ENCODE measurements around the gene AKR1C2.
"Not testable (repeated sequence)": the region's sequence is repeated elsewhere in the genome, so short reads cannot be mapped to it uniquely, and the experiment has no call there.

Gene AKR1C2

GRCh38 chr10:4992564-4992963, 11.1 kb downstream of the AKR1C2 start:
- not testable (repeated sequence) for H3K4me3 ChIP-seq (ENCODE audit: low read length in 2 of 2); H3K4me1 ChIP-seq (ENCODE audit: control insufficient read depth in 2 of 2, insufficient read depth in 2 of 2, low read length in 2 of 2); H3K36me3 ChIP-seq (ENCODE audit: control insufficient read depth in 2 of 2, insufficient read depth in 2 of 2, low read length in 2 of 2); H3K27me3 ChIP-seq (ENCODE audit: control insufficient read depth in 2 of 2, insufficient read depth in 2 of 2, low read length in 2 of 2); H3K27ac ChIP-seq (ENCODE audit: low read depth in 2 of 2, low read length in 2 of 2); H3K9me3 ChIP-seq (ENCODE audit: control insufficient read depth in 2 of 2, low read length in 2 of 2); H3K9ac ChIP-seq (ENCODE audit: low read depth in 1 of 2, low read length in 2 of 2)

- H3K4me1 ChIP-seq (ENCODE audit: control insufficient read depth in 2 of 2, insufficient read depth in 2 of 2, low read length in 2 of 2); H3K27me3 ChIP-seq (ENCODE audit: control insufficient read depth in 2 of 2, insufficient read depth in 2 of 2, low read length in 2 of 2); H3K27ac ChIP-seq (ENCODE audit: low read depth in 2 of 2, low read length in 2 of 2); H3K4me3 ChIP-seq (ENCODE audit: low read length in 2 of 2); H3K36me3 ChIP-seq (ENCODE audit: control insufficient read depth in 2 of 2, insufficient read depth in 2 of 2, low read length in 2 of 2); H3K9ac ChIP-seq (ENCODE audit: low read depth in 1 of 2, low read length in 2 of 2); H3K9me3 ChIP-seq (ENCODE audit: control insufficient read depth in 2 of 2, low read length in 2 of 2): not testable (repeated sequence)
Observed at GRCh38 chr10:4991463-4991862, 12.2 kb downstream of the AKR1C2 start.

GRCh38 chr10:4990217-4990616, 13.4 kb downstream of the AKR1C2 start:
- Histone ChIP-seq H3K4me3 (ENCODE audit: low read length in 2 of 2) (no peak overlapping the region), H3K27ac (ENCODE audit: low read depth in 2 of 2, low read length in 2 of 2) (no peak overlapping the region), H3K4me1 (ENCODE audit: control insufficient read depth in 2 of 2, insufficient read depth in 2 of 2, low read length in 2 of 2) (no peaks in the 10 kb centered on the region), H3K9ac (ENCODE audit: low read depth in 1 of 2, low read length in 2 of 2) (no peak overlapping the region), H3K9me3 (ENCODE audit: control insufficient read depth in 2 of 2, low read length in 2 of 2) (no peaks in the 10 kb centered on the region), H3K27me3 (ENCODE audit: control insufficient read depth in 2 of 2, insufficient read depth in 2 of 2, low read length in 2 of 2) (no peaks in the 10 kb centered on the region), H3K36me3 (ENCODE audit: control insufficient read depth in 2 of 2, insufficient read depth in 2 of 2, low read length in 2 of 2) (no peaks in the 10 kb centered on the region)

GRCh38 chr10:4988000-4988641, 15.5 kb downstream of the AKR1C2 start:
- not testable (repeated sequence) for H3K27me3 ChIP-seq (ENCODE audit: control insufficient read depth in 2 of 2, insufficient read depth in 2 of 2, low read length in 2 of 2); H3K4me3 ChIP-seq (ENCODE audit: low read length in 2 of 2); H3K9ac ChIP-seq (ENCODE audit: low read depth in 1 of 2, low read length in 2 of 2); H3K36me3 ChIP-seq (ENCODE audit: control insufficient read depth in 2 of 2, insufficient read depth in 2 of 2, low read length in 2 of 2); H3K27ac ChIP-seq (ENCODE audit: low read depth in 2 of 2, low read length in 2 of 2); H3K9me3 ChIP-seq (ENCODE audit: control insufficient read depth in 2 of 2, low read length in 2 of 2); H3K4me1 ChIP-seq (ENCODE audit: control insufficient read depth in 2 of 2, insufficient read depth in 2 of 2, low read length in 2 of 2)

GRCh38 chr10:4984971-4985594, 18.6 kb downstream of the AKR1C2 start:
- Histone ChIP-seq H3K4me1 (ENCODE audit: control insufficient read depth in 2 of 2, insufficient read depth in 2 of 2, low read length in 2 of 2) (peaks cover 4 to 14% of the 10 kb centered on the region in 2 donors), H3K9ac (ENCODE audit: low read depth in 1 of 2, low read length in 2 of 2) (no peak overlapping the region), H3K27ac (ENCODE audit: low read depth in 2 of 2, low read length in 2 of 2) (no peak overlapping the region), H3K36me3 (ENCODE audit: control insufficient read depth in 2 of 2, insufficient read depth in 2 of 2, low read length in 2 of 2) (no peaks in the 10 kb centered on the region), H3K4me3 (ENCODE audit: low read length in 2 of 2) (no peak overlapping the region), H3K9me3 (ENCODE audit: control insufficient read depth in 2 of 2, low read length in 2 of 2) (no peaks in the 10 kb centered on the region), H3K27me3 (ENCODE audit: control insufficient read depth in 2 of 2, insufficient read depth in 2 of 2, low read length in 2 of 2) (no peaks in the 10 kb centered on the region)

GRCh38 chr10:4984223-4984622, 19.4 kb downstream of the AKR1C2 start:
- Histone ChIP-seq H3K27me3 (ENCODE audit: control insufficient read depth in 2 of 2, insufficient read depth in 2 of 2, low read length in 2 of 2) (no peaks in the 10 kb centered on the region), H3K4me3 (ENCODE audit: low read length in 2 of 2) (no peak overlapping the region), H3K4me1 (ENCODE audit: control insufficient read depth in 2 of 2, insufficient read depth in 2 of 2, low read length in 2 of 2) (peaks cover 4 to 14% of the 10 kb centered on the region in 2 donors), H3K9me3 (ENCODE audit: control insufficient read depth in 2 of 2, low read length in 2 of 2) (no peaks in the 10 kb centered on the region), H3K36me3 (ENCODE audit: control insufficient read depth in 2 of 2, insufficient read depth in 2 of 2, low read length in 2 of 2) (no peaks in the 10 kb centered on the region), H3K27ac (ENCODE audit: low read depth in 2 of 2, low read length in 2 of 2) (no peak overlapping the region), H3K9ac (ENCODE audit: low read depth in 1 of 2, low read length in 2 of 2) (no peak overlapping the region)

- Histone ChIP-seq H3K4me1 (ENCODE audit: control insufficient read depth in 2 of 2, insufficient read depth in 2 of 2, low read length in 2 of 2) (peaks cover 4 to 14% of the 10 kb centered on the region in 2 donors), H3K4me3 (ENCODE audit: low read length in 2 of 2) (no peak overlapping the region)
Observed at GRCh38 chr10:4983615-4984216, 19.9 kb downstream of the AKR1C2 start.

GRCh38 chr10:4982764-4983226, 20.9 kb downstream of the AKR1C2 start:
- Histone ChIP-seq H3K9ac (ENCODE audit: low read depth in 1 of 2, low read length in 2 of 2) (no peak overlapping the region), H3K36me3 (ENCODE audit: control insufficient read depth in 2 of 2, insufficient read depth in 2 of 2, low read length in 2 of 2) (no peaks in the 10 kb centered on the region), H3K4me3 (ENCODE audit: low read length in 2 of 2) (no peak overlapping the region), H3K4me1 (ENCODE audit: control insufficient read depth in 2 of 2, insufficient read depth in 2 of 2, low read length in 2 of 2) (peaks cover 4 to 14% of the 10 kb centered on the region in 2 donors), H3K9me3 (ENCODE audit: control insufficient read depth in 2 of 2, low read length in 2 of 2) (no peaks in the 10 kb centered on the region), H3K27ac (ENCODE audit: low read depth in 2 of 2, low read length in 2 of 2) (no peak overlapping the region), H3K27me3 (ENCODE audit: control insufficient read depth in 2 of 2, insufficient read depth in 2 of 2, low read length in 2 of 2) (no peaks in the 10 kb centered on the region)

More at GRCh38 chr10:4983615-4984216, 19.9 kb downstream of the AKR1C2 start:
- Histone ChIP-seq H3K9me3 (ENCODE audit: control insufficient read depth in 2 of 2, low read length in 2 of 2) (no peaks in the 10 kb centered on the region), H3K9ac (ENCODE audit: low read depth in 1 of 2, low read length in 2 of 2) (no peak overlapping the region), H3K36me3 (ENCODE audit: control insufficient read depth in 2 of 2, insufficient read depth in 2 of 2, low read length in 2 of 2) (no peaks in the 10 kb centered on the region), H3K27me3 (ENCODE audit: control insufficient read depth in 2 of 2, insufficient read depth in 2 of 2, low read length in 2 of 2) (no peaks in the 10 kb centered on the region), H3K27ac (ENCODE audit: low read depth in 2 of 2, low read length in 2 of 2) (no peak overlapping the region)

GRCh38 chr10:4981722-4982471, 21.8 kb downstream of the AKR1C2 start:
- Histone ChIP-seq H3K4me1 (ENCODE audit: control insufficient read depth in 2 of 2, insufficient read depth in 2 of 2, low read length in 2 of 2) (peaks cover 4 to 14% of the 10 kb centered on the region in 2 donors), H3K27me3 (ENCODE audit: control insufficient read depth in 2 of 2, insufficient read depth in 2 of 2, low read length in 2 of 2) (no peaks in the 10 kb centered on the region), H3K36me3 (ENCODE audit: control insufficient read depth in 2 of 2, insufficient read depth in 2 of 2, low read length in 2 of 2) (no peaks in the 10 kb centered on the region), H3K9me3 (ENCODE audit: control insufficient read depth in 2 of 2, low read length in 2 of 2) (no peaks in the 10 kb centered on the region), H3K4me3 (ENCODE audit: low read length in 2 of 2) (peak overlapping the region in 1 of 2 donors; percentile 50), H3K27ac (ENCODE audit: low read depth in 2 of 2, low read length in 2 of 2) (peak overlapping the region in 1 of 2 donors; percentile 60), H3K9ac (ENCODE audit: low read depth in 1 of 2, low read length in 2 of 2) (peak overlapping the region in 1 of 2 donors; percentile 47)

- no peak overlapping the region for H3K27ac ChIP-seq (ENCODE audit: low read depth in 2 of 2, low read length in 2 of 2)
- H3K9me3 ChIP-seq (ENCODE audit: control insufficient read depth in 2 of 2, low read length in 2 of 2), result no peaks in the 10 kb centered on the region
- no peak overlapping the region for H3K9ac ChIP-seq (ENCODE audit: low read depth in 1 of 2, low read length in 2 of 2)
- no peaks in the 10 kb centered on the region for H3K36me3 ChIP-seq (ENCODE audit: control insufficient read depth in 2 of 2, insufficient read depth in 2 of 2, low read length in 2 of 2)
- H3K4me1 ChIP-seq (ENCODE audit: control insufficient read depth in 2 of 2, insufficient read depth in 2 of 2, low read length in 2 of 2), result peaks cover 4 to 14% of the 10 kb centered on the region in 2 donors
- no peak overlapping the region for H3K4me3 ChIP-seq (ENCODE audit: low read length in 2 of 2)
- no peaks in the 10 kb centered on the region for H3K27me3 ChIP-seq (ENCODE audit: control insufficient read depth in 2 of 2, insufficient read depth in 2 of 2, low read length in 2 of 2)
Observed at GRCh38 chr10:4980793-4981192, 22.9 kb downstream of the AKR1C2 start.

Data from mucosa of rectum (tissue), 2 donors.